HG03280 (cell line): ENCODE data around the gene SERINC1.

Experiments used
- ATAC-seq: cut with Tn5 transposase; IDR thresholded peaks from one replicate; pipeline ENCODE4 v1.9.1; 2021; ENCODE audit warnings: mild to moderate bottlenecking, moderate library complexity; ENCODE audit not compliant: unreplicated experiment

The SERINC1 gene

DNA sequence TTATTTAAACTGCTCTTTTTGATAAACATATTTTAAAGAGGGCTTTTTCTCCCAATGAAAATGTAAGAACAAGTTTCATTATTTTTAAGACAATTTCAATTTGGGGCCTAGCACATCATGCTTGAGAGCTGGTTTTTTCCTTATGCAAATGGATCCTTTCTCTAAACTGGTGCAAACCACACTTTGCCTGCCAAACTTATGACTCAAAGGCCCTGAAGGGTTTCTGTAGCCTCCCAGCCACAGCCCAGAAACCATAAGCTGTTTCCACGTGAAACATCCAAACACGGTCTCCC is 72.6 kb downstream of the SERINC1 start:
- ATAC-seq: no peak

DNA sequence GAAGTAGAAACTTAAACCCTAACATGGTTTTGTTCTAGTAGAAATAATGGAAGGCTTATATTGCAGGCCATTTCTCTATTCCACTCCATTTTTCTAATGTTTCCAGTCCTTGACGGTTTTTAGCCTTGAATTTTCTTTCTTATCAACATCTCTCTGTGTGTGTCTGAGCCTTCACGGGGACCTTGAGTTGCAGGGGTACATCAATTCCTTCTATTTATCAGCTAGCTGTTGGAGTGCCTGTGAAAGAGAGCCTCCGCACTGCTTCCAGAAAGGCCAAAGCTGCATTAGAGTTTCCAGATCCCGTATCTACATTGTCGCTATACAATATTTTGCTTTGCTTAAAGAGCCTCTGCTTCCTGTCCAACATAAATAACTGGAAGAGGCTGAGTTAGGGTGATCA is 77.6 kb downstream of the SERINC1 start:
- ATAC-seq: no peak

DNA sequence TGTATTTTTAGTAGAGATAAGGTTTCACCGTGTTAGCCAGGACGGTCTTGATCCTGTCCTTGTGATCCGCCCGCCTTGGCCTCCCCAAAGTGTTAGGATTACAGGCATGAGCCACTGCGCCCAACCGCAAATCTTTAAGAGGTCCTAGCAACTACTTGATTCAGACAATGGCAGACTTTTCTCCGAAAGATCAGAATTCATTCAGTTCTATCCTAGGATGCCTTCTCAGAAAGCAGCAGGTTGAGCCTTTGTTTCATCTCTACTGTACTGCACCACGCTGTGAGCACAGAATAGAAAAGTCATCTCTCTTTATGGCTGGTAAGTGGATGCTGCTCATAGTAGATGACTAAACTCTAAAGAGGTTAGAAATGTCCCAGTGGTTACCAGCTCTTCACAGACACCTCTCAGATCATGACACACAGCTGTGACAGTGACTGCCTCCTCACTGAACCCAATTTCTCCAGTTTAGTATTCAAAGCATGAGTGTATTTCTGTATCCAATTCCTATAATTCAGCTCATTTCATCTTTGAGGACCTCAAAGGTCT is 78.2 kb downstream of the SERINC1 start:
- no peak for ATAC-seq
